ENCODE data around the gene ZFP92. TPM values are rescaled to one million over a fixed set of nuclear protein-coding genes. Genes with fewer than 3 reads are reported as not detected.

The ZFP92 gene, protein sequence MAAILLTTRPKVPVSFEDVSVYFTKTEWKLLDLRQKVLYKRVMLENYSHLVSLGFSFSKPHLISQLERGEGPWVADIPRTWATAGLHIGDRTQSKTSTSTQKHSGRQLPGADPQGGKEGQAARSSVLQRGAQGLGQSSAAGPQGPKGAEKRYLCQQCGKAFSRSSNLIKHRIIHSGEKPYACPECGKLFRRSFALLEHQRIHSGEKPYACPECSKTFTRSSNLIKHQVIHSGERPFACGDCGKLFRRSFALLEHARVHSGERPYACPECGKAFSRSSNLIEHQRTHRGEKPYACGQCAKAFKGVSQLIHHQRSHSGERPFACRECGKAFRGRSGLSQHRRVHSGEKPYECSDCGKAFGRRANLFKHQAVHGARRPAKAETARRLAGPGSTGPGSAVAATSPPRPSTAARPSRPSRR
- total RNA-seq (1 to 10 TPM; 1.6 to 1.8 TPM), polyA plus RNA-seq (ENCODE audit: insufficient read length in 2 of 2) (1 to 10 TPM; 2.6 to 2.7 TPM)
- long read RNA-seq, donor 1, result 0 reads
- long read RNA-seq, donor 2, result 0 reads
- long read RNA-seq, donor 3, result 0 reads
- long read RNA-seq, donor 4, result 0 reads

DNA sequence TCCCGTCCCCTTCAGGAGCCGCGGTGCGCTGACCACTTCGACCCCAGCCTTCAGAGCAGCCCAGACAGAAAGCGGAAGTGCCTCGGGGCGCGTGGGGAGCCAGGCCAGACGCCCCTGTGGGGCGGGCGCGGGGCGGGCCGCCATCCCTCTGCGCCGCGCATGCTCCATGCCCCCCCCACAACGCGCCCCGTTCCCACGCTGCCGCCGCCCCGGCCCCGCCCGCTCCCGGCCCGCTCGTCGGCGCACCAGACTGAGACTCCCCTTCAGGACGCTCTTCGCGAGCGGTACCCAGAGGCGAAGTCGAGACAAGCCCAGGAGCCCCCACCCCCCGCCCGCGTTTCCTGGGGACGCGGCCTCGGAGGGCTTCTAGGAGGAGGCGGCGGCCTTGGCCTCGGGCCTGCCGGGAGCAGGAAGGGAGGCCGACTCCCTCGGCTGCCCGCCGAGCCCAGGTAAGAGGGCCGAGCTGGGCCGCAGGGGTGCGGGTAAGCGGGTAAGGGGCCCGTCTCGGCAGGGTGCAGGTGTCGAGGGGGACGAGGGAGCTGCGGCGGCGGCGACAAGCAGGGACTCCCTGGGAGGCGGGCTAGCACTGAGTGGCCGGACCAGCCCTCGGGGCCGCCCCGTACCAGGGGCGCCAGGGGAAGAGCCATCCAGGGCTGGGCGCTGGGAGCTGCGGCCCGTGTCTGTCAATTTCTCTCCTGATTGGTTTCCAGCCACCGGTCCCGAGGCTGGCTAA is at the start of gene ZFP92:
TSS of gene ZFP92 (plus strand) at position 218 of the 733 bp plus-strand sequence. CDS start 6,851 bp downstream, outside the sequence.
- H3K27me3 ChIP-seq (ENCODE audit: control insufficient read depth, insufficient read depth, low read length), result no peaks in the 10 kb centered on the region
- DNase-seq (ENCODE audit: low read depth in 4 of 6, low spot score in 6 of 6), result peak in 2 of 6 donors; percentile 29 to 32
- no peak within 1 kb of the TSS for H3K27ac ChIP-seq (ENCODE audit: low read depth, low read length)
- no peaks in the 10 kb centered on the region for H3K9me3 ChIP-seq (ENCODE audit: control insufficient read depth, insufficient read depth, low read length)
- WGBS (ENCODE audit: insufficient coverage), result 29% methylated on average over 75 of the region's 75 CpGs
- H3K4me1 ChIP-seq (ENCODE audit: control insufficient read depth, insufficient read depth, low read length), result peaks cover 21% of the 10 kb centered on the region
- H3K4me3 ChIP-seq (ENCODE audit: low read depth, low read length), result peak within 1 kb of the TSS; percentile 32
- peaks cover 2% of the 10 kb centered on the region for H3K36me3 ChIP-seq (ENCODE audit: control insufficient read depth, insufficient read depth, low read length)

DNA sequence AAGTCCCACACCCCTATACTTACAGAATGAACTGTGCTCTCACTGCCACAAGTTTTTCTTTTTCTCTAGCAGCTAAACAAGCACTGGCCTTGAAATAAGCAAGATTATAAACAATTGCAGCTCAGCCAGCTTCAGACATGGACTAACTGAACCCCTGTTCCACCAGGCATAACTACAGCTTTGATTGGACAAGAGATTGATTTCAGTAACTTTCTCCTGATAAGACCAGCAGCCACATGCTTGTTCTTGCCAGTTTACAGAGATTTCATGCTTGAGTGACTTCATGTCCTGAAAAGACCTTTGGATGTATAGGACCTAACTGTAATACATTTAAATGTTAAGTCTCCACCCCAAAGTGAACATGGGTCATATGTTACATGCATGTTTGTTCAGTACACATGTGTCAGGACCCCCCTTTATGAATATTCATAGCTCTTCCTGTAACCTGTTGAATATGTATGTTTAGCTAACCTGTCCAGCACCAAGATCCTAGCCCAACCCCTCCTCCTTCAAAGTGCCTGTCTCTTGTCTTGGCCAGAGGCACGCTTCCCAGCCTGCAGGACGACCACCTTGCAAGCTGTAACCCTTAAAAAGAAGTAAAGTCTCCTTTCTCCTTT is 49.4 kb upstream of the ZFP92 start:
- Histone ChIP-seq H3K27me3 (ENCODE audit: control insufficient read depth, insufficient read depth, low read length) (no peaks in the 10 kb centered on the region), H3K9me3 (ENCODE audit: control insufficient read depth, insufficient read depth, low read length) (peaks cover 3% of the 10 kb centered on the region), H3K4me3 (ENCODE audit: low read depth, low read length) (no peak overlapping the region), H3K36me3 (ENCODE audit: control insufficient read depth, insufficient read depth, low read length) (no peaks in the 10 kb centered on the region), H3K27ac (ENCODE audit: low read depth, low read length) (no peak overlapping the region), H3K4me1 (ENCODE audit: control insufficient read depth, insufficient read depth, low read length) (no peaks in the 10 kb centered on the region)
- no peak for DNase-seq (ENCODE audit: low read depth in 4 of 6, low spot score in 6 of 6)
- no CpG with 5 or more reads among the region's 2 CpGs for WGBS (ENCODE audit: insufficient coverage)

DNA sequence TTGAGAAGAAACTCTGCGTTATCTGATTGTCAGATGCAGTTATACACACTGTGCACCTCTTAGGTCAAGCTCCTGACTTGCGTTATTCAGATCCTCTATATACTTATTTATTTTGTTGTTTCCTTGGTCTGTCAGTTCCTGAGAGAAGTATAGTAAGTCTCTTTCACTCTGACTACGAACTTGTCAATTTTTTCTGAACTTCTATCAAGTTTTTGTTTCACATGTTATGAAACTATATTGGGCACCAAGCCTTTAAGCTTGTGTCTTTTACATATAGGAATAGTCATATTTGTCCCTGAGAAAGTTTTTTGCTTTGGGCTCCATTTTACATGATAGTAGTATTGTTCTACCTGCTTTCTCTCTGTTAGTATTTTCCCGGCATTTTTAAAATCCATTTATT is 45.6 kb upstream of the ZFP92 start:
- Histone ChIP-seq H3K27me3 (ENCODE audit: control insufficient read depth, insufficient read depth, low read length) (no peaks in the 10 kb centered on the region), H3K9me3 (ENCODE audit: control insufficient read depth, insufficient read depth, low read length) (peaks cover 2% of the 10 kb centered on the region), H3K36me3 (ENCODE audit: control insufficient read depth, insufficient read depth, low read length) (no peaks in the 10 kb centered on the region), H3K27ac (ENCODE audit: low read depth, low read length) (no peak overlapping the region), H3K4me1 (ENCODE audit: control insufficient read depth, insufficient read depth, low read length) (no peaks in the 10 kb centered on the region), H3K4me3 (ENCODE audit: low read depth, low read length) (no peak overlapping the region)
- no peak for DNase-seq (ENCODE audit: low read depth in 4 of 6, low spot score in 6 of 6)
- no CpG with 5 or more reads among the region's 4 CpGs for WGBS (ENCODE audit: insufficient coverage)

DNA sequence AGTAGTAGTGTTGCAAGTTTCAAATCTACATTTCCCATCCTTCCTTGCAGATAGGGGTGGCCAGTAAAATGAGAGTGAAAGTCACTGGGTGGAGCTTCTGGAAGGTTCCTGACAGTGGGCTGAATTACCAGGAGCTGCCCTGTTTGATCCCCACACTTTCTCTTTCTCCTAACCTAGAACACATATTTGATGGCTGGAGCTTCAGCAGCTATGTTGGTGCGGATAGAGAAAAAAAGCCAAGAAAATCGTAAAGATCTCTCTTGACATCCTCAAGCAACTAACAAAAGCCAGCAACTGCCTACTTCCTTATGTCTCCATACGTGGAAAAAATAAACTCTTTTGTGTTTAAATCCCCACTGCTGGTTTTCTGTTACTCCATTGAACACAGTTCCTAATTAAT is 45.2 kb upstream of the ZFP92 start:
- no peak overlapping the region for H3K27ac ChIP-seq (ENCODE audit: low read depth, low read length)
- no peaks in the 10 kb centered on the region for H3K4me1 ChIP-seq (ENCODE audit: control insufficient read depth, insufficient read depth, low read length)
- DNase-seq (ENCODE audit: low read depth in 4 of 6, low spot score in 6 of 6), result no peak
- peaks cover 2% of the 10 kb centered on the region for H3K9me3 ChIP-seq (ENCODE audit: control insufficient read depth, insufficient read depth, low read length)
- H3K27me3 ChIP-seq (ENCODE audit: control insufficient read depth, insufficient read depth, low read length), result no peaks in the 10 kb centered on the region
- 73% methylated on average over 3 of the region's 3 CpGs for WGBS (ENCODE audit: insufficient coverage)
- no peak overlapping the region for H3K4me3 ChIP-seq (ENCODE audit: low read depth, low read length)
- H3K36me3 ChIP-seq (ENCODE audit: control insufficient read depth, insufficient read depth, low read length), result no peaks in the 10 kb centered on the region

DNA sequence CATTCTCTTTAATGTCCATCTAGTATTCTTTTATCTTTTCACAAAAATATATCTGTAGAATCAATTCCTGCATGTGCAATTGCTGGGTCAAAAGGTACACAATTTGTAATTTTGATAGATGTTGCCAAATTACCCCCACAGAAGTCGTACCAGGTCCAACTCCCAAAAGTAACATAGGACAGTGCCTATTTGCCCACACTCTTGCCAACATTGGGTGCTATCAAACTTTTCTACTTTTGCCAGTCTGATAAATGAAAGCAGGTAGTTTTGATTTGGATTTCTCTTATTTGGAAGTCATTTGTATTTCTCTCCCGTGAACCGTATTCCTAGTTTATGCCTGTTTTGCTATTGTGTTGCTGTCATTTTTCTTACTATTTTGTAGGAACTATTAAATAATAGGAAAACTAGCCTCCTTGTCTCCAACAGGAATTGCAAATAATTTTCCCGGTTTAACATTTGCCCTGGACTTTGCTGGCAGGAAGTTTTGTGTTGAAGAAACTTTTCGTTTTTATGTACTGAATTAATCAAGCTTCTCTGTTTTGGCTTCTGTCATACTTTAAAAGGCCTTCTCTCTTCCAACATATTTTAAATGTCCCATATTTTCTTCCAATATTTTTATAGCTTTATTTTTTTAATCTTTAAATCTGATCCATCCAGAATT is 44.3 kb upstream of the ZFP92 start:
- H3K4me3 ChIP-seq (ENCODE audit: low read depth, low read length), result no peak overlapping the region
- no peaks in the 10 kb centered on the region for H3K36me3 ChIP-seq (ENCODE audit: control insufficient read depth, insufficient read depth, low read length)
- H3K4me1 ChIP-seq (ENCODE audit: control insufficient read depth, insufficient read depth, low read length), result no peaks in the 10 kb centered on the region
- no CpG with 5 or more reads among the region's 5 CpGs for WGBS (ENCODE audit: insufficient coverage)
- peaks cover 2% of the 10 kb centered on the region for H3K9me3 ChIP-seq (ENCODE audit: control insufficient read depth, insufficient read depth, low read length)
- no peak overlapping the region for H3K27ac ChIP-seq (ENCODE audit: low read depth, low read length)
- no peak for DNase-seq (ENCODE audit: low read depth in 4 of 6, low spot score in 6 of 6)
- no peaks in the 10 kb centered on the region for H3K27me3 ChIP-seq (ENCODE audit: control insufficient read depth, insufficient read depth, low read length)

DNA sequence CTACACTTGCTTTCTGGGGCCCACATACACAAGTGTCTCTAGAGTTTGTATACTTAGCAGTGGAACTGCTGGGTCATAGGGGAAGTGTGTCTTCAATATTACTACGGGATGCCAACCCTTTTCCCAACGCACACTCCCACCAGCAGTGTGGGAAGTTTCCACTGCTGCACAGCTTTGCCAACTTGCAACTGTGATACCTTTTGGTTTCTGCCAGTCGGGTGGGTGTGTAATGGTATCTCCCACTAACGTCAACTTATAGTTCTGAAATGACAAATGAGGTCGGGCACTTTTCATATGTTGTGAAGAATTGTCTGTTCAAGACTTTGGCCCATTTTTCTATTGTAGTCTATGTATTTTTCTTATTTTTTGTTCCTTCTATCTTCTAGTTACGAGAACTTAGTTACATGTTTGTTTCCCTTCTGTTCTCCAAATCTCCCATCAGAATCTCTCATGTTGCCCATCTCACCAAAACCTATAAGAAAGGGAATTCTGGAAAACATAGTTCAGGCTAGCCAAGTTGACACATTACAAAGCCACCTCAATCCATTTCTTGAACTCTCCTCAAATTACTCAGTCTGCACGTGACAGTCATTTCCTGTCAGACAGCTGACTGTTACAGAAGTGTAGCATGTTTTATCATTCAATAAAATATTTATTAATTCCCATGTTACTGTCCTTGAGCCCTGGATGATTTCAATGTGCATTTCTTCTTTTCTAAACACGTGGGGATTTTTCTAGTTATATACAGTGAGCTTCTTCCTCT is 40.8 kb upstream of the ZFP92 start:
- H3K27ac ChIP-seq (ENCODE audit: low read depth, low read length), result peak overlapping the region; percentile 40
- WGBS (ENCODE audit: insufficient coverage), result 83% methylated on average over 2 of the region's 8 CpGs
- no peak overlapping the region for H3K4me3 ChIP-seq (ENCODE audit: low read depth, low read length)
- H3K36me3 ChIP-seq (ENCODE audit: control insufficient read depth, insufficient read depth, low read length), result no peaks in the 10 kb centered on the region
- DNase-seq (ENCODE audit: low read depth in 4 of 6, low spot score in 6 of 6), result no peak
- H3K9me3 ChIP-seq (ENCODE audit: control insufficient read depth, insufficient read depth, low read length), result peaks cover 2% of the 10 kb centered on the region
- H3K27me3 ChIP-seq (ENCODE audit: control insufficient read depth, insufficient read depth, low read length), result no peaks in the 10 kb centered on the region
- peaks cover 4% of the 10 kb centered on the region for H3K4me1 ChIP-seq (ENCODE audit: control insufficient read depth, insufficient read depth, low read length)

DNA sequence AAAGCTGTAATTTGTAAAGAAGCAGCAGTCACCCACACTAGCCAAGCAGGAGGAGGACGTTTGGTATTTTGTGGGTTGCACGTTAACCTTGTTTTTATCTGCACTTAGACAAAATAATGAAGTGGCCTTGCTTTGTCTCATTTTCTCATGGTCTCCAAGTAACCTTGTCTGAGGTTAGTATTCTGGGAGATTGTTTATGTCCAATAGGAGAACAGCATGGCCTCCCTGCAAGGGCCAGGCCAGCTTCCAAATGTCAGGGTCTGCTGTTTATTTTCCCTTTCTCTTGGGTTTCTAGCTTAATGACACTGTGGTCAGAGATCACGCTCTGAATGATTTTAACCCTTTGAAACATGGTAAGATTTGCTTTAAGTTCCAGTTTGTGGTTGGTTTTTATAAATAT is 40.0 kb upstream of the ZFP92 start:
- Histone ChIP-seq H3K27ac (ENCODE audit: low read depth, low read length) (peak overlapping the region; percentile 40), H3K36me3 (ENCODE audit: control insufficient read depth, insufficient read depth, low read length) (no peaks in the 10 kb centered on the region), H3K9me3 (ENCODE audit: control insufficient read depth, insufficient read depth, low read length) (peaks cover 2% of the 10 kb centered on the region), H3K4me3 (ENCODE audit: low read depth, low read length) (no peak overlapping the region), H3K4me1 (ENCODE audit: control insufficient read depth, insufficient read depth, low read length) (peaks cover 8% of the 10 kb centered on the region), H3K27me3 (ENCODE audit: control insufficient read depth, insufficient read depth, low read length) (no peaks in the 10 kb centered on the region)
- no CpG with 5 or more reads among the region's 3 CpGs for WGBS (ENCODE audit: insufficient coverage)
- peak in 1 of 6 donors; percentile 35 for DNase-seq (ENCODE audit: low read depth in 4 of 6, low spot score in 6 of 6)

DNA sequence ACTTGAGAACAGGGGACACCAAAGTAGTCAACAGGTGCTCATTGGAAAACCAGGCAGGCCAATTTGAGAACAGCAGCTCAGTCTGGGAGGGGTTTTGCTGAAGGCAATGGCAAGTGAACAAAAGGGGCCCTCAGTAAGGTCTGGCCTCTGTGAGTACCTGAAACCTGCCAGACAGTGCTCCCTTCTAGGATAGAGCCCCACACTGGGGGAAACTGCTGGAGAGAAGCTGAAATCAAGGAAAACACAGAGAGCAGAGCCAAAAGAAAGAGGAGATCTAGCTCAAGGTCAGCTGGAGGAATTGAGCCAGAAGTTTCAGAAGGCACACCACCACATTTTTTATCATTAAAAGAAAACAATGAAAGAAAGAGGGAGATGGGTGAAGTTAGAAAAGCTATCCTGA is 38.3 kb upstream of the ZFP92 start:
- no peak for DNase-seq (ENCODE audit: low read depth in 4 of 6, low spot score in 6 of 6)
- Histone ChIP-seq H3K36me3 (ENCODE audit: control insufficient read depth, insufficient read depth, low read length) (no peaks in the 10 kb centered on the region), H3K27me3 (ENCODE audit: control insufficient read depth, insufficient read depth, low read length) (no peaks in the 10 kb centered on the region), H3K9me3 (ENCODE audit: control insufficient read depth, insufficient read depth, low read length) (peaks cover 2% of the 10 kb centered on the region), H3K4me3 (ENCODE audit: low read depth, low read length) (no peak overlapping the region), H3K27ac (ENCODE audit: low read depth, low read length) (no peak overlapping the region), H3K4me1 (ENCODE audit: control insufficient read depth, insufficient read depth, low read length) (peaks cover 8% of the 10 kb centered on the region)

DNA sequence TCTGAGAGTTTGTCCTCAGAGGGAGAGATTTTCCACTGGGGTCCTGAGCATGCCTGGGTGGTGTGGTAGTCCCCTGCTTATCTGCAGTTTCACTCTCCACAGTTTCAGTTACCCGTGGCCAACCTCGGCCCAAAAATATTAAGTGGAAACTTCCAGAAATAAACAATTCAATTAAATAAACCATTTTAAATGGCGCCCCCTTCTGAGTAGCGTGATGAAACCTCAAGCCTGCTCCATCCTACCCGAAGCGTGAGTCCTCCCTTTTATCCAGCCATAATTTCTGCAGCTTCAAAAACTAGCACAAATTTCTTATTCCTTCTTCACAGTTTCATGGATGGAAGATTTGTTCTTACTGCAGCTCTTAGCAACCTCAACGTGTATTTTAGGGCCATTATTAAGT is 36.8 kb upstream of the ZFP92 start:
- DNase-seq (ENCODE audit: low read depth in 4 of 6, low spot score in 6 of 6), result no peak
- H3K9me3 ChIP-seq (ENCODE audit: control insufficient read depth, insufficient read depth, low read length), result peaks cover 4% of the 10 kb centered on the region
- H3K36me3 ChIP-seq (ENCODE audit: control insufficient read depth, insufficient read depth, low read length), result no peaks in the 10 kb centered on the region
- WGBS (ENCODE audit: insufficient coverage), result 33% methylated on average over 1 of the region's 7 CpGs
- H3K27me3 ChIP-seq (ENCODE audit: control insufficient read depth, insufficient read depth, low read length), result no peaks in the 10 kb centered on the region
- H3K27ac ChIP-seq (ENCODE audit: low read depth, low read length), result no peak overlapping the region
- peaks cover 12% of the 10 kb centered on the region for H3K4me1 ChIP-seq (ENCODE audit: control insufficient read depth, insufficient read depth, low read length)
- H3K4me3 ChIP-seq (ENCODE audit: low read depth, low read length), result no peak overlapping the region

Measured in spinal cord (tissue), 10 donors.